HTR-8/SVneo (cell line): ENCODE results near the gene NSF.
A peak's percentile ranks its signal among the peaks of the same experiment; 100 is the strongest.
"Not testable (repeated sequence)": the region's sequence is repeated elsewhere in the genome, so short reads cannot be mapped to it uniquely, and the experiment has no call there.

Experiments
- DNase-seq: peaks from one replicate; pipeline ENCODE4 v3.0.0; 2011; ENCODE audit warnings: low spot score, mixed read lengths; ENCODE audit not compliant: insufficient read length
- FAIRE-seq: peaks from 2 replicates; lab custom pipeline; 2011; peaks lifted over from hg19 to GRCh38; lab: Jason Lieb, UNC

The NSF gene

DNA sequence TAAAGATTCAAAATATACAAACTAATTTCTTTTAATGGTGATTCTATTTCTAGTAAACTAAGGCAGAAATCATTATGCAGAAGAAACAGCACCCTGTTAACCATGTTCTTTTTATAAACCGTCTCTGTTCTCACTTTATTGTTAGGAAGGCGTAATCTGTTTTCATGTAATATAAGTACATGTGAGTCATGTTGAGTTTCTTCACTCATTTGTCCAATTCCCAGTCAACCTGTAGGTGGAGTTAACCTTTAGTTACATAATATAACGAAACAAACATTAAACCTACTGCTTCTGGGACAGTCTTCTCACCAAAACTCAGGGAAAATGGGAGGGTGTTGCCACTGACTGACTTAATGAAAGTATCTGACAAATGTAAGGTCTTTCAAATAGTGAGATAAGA is 101.7 kb downstream of the NSF start:
- DNase-seq, FAIRE-seq: not testable (repeated sequence)

DNA sequence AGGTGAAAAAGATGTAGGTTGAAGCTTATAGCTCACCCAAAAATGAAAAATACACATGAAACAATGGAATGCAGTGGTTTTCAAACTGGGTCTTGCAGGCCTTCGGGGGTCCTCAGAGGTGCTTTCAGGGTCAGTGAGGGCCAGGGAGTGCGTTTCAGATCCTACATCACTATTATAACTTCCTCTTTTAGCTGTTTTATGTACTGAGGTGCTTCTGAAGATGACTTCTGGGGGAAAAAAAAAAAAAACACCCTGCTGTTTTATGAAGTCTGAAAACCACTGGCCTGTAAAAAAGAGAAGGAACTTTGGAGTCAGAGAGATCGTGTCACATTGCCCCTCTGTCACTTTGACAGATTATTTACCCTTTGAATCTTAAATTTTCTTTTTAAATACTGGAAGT is 102.8 kb downstream of the NSF start:
- DNase-seq, FAIRE-seq: not testable (repeated sequence)

DNA sequence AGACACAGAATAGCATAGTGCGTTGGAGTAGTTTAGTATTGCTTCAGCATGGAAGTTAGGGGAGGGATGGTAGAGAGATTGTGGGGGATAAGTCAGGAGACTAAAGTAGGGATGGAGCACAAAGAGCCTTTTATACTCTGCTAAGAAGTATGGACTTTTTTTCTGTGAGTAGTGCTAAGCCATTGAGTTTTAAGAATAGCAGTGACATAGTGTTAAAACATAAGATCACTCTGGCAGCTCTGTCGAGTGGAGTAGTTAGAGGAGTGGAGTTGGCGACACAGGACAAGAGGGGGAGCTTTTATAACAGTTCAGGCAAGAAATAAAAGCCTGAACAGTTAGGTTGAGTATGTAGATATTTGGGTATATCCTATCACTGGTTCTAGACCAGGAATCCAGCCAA is 106.1 kb downstream of the NSF start:
- FAIRE-seq, DNase-seq: not testable (repeated sequence)

DNA sequence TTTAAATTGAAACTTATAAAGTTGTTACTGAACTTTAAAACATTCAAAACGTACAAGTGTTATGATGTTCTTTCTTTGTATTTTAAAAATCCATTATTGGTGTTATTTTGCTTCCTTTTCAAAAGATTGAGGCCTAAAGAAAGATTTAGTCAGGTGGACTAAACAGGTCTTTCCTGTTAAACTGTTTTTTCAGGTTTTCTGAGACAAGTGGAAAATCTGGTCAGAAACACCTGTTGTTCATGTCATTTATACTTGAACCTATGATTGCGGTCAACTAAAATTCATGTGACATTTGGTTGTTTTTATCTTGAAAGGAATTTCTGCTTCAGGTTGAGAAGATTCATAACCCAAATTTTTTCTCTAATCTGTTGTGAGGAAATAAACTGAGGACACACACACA is 108.5 kb downstream of the NSF start:
- FAIRE-seq, result not testable (repeated sequence)

DNA sequence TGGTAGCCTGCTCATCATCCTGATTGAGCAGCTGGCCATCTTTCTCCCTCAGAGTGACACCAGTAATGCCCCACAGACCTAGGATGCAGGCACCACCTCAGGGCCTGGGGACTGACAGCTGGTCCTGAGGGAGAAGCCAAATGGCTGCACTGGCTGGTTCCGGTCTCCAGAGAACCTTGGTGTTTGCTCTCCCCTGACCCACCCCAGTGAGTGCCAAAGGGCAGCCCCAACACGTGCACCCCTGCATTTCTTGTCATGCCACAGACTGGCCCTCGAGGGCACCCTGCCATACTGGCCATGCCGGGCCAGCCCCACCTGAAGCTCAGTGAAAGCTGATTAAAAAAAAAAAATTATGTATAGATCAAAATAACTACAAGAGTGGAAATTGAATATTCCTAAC is 127.5 kb downstream of the NSF start:
- no peak for FAIRE-seq

More for the DNA sequence above, 108.5 kb downstream of the NSF start:
- DNase-seq, result not testable (repeated sequence)

DNA sequence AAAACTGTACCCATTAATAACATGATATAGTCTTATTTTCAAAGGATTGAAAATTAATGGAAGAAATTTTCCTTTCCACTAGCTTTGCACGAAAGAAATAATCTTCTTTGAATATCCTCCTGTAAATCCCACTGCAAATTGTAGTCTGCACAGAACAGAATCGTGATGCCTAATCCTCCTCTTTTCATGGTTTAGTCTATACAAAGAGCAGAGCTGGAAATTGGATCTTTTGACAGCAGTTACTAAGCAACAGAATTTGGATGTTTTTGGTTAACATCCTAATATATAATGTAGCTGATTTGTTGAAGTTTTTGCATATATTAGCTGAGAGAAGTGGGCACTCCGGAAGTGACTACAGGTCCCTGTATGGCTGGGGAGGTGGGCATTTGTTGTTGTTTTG is 129.4 kb downstream of the NSF start:
- FAIRE-seq (no peak), DNase-seq (no peak)

More for the DNA sequence above, 127.5 kb downstream of the NSF start:
- no peak for DNase-seq

DNA sequence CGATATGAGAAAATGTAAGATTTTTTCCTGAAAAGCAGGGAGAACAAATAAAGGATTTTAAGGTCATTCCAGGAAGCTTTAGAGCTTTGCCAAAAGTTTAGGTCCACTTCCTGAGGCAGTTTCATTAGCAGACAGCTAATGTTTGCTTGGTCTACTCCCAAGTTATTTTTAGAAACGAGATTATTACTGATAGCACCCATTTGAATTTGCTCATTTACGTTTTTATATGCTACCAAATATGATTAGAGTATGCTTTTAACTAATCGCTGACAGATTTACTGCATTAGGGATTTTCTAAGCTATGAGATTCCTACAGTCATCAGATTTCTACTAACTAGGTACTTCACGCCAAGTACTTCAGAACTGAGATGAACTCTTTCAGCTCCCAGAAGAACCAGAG is 129.9 kb downstream of the NSF start:
- FAIRE-seq, result no peak
- no peak for DNase-seq

DNA sequence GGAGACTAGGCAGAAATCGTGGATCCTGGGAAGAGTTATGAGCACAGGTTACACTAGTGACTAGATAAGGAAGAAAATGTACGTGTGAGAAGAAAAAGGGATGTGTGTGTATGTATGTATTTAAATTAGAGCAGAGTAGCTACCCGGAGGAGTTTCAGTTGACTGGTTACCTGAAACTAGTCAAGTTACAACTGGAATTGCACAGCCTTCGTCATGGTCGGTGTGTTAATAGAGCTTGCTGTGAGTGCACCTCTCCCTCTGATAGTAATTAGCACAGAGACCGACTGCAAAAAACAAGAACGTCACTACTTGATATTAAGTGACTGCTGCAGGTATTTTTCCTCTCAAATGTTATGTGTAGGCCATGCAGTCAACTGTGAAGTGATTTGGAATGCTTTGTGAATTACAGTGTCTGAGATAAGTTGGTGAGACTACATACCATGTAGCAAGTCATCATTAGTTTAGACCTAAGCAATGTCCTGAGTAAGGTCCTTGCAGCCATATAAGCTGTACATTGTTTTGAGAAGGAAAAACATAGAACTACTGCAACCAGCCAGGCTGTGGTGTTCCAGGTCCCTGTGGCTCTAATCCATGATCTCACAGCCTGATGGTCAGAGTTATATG is 132.3 kb downstream of the NSF start:
- peak; percentile 38 for FAIRE-seq
- no peak for DNase-seq

DNA sequence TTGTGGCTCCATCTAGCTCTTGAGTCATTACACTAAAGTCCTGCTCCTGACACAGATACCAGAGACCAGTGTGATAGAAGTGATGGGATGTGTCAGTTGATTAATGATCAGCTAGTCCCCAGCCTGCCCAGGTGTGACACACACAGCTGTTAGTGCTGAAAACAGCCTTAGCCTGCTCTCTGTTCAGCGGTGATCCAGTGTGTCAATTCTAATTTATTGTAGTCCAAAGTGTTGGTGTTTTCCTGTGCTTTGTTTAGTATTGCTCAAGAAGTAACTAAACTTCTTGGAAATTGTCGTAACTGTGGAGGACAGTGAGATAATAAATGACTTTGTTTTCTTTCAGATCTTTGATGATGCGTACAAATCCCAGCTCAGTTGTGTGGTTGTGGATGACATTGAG is 135.7 kb downstream of the NSF start:
- DNase-seq (no peak), FAIRE-seq (peak; percentile 77)

DNA sequence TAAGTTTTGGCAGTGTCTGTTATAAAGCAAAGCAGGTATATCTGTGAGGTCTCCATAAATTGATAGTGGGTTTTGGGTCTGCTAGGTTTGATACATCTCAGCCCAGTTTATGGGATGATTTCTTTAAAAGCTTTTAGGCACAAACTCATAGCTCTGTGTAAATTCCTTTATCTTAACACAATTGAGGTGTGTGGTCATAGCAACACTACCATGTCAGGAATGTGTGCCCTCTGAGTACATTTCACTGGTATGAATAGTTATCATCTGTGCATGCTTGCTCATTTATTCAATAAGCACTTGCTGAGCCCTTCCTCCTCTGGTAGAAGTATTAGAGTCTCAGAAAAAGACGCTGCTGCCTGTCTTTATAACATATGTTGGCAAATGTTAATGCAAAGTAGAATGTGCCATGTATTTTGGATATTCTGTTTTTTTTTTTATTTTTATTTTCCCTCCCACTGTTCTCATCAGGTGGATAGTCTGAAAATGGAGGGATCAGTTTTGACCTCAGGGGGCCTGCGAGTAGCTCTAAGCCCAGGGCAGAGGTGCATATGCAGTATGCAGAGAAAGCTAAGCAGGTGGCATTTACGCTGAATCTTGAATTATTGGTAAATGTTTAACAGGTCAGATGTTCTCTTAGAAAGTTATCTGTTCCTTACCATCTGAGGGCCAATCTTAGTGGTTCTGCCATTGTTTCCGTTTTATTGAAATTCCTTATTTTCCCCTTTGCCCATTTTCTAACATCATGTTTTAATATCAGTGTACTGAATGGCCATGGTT is 137.3 kb downstream of the NSF start:
- FAIRE-seq, result peak; percentile 89
- peak; percentile 37 for DNase-seq

DNA sequence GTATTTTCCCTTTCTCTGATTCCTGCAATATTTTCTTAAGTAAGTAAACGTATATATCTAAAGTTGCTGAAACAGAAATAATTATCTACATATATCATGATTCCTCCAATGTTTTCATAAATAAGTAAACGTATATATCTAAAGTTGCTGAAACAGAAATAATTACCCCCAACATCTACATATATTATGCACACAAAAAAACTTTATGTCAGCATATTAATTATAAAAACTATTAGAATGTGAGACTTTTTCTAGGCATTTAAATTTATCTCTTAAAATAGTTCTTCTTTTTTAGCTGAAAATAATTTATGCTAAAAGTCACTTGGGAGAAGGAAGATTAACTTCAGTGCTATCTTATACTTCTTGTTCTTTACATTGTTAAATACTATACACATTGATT is 139.6 kb downstream of the NSF start:
- no peak for DNase-seq
- no peak for FAIRE-seq

DNA sequence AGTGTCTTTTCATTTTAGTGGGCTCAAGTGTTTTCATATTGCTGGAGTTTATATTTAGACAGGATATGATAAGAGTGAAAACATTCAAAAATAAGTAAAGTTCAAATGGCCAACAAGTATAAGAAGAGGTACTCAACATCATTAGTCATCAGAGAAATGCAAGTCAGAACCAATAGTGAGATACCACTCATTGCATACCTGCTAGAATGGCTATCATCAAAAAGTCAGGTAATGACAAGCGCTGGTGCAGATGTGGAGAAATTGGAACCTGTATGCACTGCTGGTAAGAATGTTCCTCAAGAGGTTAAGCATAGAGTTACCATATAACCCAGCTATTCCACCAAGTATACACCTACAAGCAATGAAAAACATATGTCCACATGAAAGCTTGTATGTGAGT is 140.2 kb downstream of the NSF start:
- DNase-seq (no peak), FAIRE-seq (no peak)

DNA sequence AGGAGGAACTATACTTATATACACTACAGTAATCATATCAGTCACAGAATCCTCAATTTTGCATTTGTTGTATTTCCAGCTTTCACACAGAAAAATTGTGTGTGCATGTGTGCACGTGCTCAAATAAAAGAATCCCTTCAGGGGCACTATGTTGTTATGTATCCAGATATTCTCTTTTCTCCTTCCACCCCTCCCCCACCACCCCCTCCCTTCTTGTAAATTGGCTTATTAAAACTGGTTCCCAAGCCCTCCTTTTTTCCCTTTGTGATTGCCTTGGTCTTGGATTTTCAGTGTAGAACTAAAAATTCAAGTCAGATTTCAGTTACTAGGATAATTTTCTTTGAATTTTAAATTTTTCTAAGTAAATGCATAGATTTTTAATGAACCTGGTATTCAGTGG is 141.7 kb downstream of the NSF start:
- DNase-seq (no peak), FAIRE-seq (no peak)

DNA sequence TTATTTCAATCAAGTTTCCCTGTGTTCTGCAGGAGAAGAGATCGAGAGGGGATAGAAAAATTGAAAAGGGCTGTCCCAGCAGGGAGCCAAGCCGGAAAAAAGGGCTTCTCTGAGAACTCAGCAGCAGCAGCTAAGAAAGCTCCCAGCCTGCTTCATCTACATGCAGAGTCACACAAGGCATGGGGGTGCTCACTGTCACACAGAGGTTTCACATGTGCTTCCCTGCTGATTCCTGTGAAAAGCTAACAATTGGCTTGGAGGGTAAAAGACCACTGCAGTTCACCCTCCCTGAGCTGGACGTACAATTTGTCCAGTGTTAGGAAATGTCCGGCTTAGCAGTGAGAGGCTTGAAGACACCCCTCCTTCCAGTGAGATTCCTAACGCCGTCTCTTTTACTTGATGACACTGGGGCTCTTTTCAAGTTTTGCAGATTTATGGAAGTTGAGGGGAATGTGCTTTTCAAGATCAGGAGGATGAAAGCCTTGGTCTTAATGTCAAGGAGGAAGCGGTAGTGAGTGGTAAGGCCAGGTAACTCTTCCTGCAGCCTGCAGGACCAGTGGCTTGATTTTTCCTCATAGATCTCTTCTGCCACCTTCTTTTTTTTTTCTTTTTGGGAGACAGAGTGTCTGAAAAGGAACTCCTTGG is 142.4 kb downstream of the NSF start:
- DNase-seq (no peak), FAIRE-seq (no peak)

DNA sequence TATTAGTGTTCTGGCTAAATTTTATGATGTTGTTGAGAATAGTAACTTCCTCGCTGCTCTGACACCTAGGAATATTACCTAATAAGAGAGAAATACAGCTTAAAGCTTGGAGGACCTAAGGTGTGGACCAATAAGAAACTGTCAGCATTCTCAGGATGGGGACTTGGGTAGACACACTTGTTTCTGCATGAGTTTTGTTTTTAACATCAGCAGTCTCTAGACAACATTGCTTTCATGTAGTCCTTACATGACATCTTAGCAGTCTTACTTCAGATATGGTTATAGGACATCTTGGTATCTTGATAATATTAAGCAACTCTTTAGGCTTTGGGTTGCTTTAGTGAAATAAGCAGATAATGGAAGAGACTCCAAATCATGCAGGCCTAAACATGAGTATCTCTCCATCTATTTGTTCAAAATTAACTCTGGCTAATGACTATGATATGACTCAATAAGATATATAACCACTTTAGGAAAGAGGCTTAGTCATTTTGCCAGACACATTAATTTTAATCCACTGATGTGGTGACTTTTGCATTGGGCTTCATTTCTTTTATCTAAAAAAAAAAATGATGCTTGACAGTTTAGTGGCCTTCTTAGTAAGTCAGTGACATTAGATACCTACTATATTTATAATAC is 143.5 kb downstream of the NSF start:
- FAIRE-seq, result no peak
- no peak for DNase-seq

DNA sequence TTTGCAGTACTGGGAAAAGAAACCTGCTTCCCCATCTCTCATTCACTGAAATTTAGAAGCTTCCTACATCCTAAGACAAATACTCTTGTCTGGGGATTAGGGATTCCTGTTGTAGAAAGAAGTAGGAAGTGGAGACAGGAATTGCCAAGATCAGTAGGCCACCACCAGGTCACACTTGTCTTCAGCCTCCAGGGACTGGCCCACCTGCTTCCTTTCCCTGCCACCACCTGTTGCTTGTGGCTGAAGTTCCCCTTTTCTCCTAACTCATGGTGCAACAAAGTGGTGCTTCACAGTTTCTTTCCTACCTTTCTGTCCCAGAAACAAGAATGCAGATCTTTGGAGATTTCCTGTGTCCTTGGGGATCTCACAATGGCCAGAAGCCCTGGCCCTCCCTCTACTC is 145.6 kb downstream of the NSF start:
- no peak for FAIRE-seq
- no peak for DNase-seq

DNA sequence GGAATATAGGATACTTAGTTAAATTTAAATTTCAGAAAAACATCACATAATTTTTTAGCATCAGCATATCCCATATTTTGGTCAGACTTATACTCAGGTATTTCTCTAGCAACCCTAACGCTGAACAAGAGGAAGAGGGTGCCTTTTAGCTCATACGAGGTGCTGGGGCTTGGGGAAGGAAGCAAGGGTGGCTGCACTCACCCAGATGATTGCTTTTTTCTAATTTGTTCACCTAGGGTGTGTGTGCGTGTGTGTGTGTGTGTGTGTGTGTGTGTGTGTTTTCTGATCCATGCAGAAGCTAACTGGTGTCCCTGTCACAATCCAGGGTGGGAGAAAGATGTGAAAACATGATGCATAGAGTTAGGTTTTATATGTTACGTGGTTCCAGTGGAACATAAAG is 146.9 kb downstream of the NSF start:
- FAIRE-seq (no peak), DNase-seq (no peak)

DNA sequence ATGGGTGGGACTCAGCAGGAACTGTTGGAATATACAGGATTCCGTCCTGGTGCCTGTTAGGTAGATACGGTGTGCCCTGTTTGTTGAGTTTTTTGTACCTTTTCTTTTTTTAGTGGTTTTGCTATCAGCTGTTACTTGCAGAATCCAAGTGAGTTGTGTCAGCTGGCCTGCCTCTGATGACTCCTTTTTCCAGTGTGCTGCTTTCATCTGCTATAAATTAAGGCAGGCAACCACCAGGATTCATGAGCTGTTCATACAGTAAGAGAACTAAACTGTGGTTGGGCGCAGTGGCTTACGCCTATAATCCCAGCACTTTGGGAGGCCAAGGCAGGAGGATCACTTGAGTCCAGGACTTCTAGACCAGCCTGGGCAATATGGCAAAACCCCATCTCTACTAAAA is 148.1 kb downstream of the NSF start:
- DNase-seq, result no peak
- no peak for FAIRE-seq

DNA sequence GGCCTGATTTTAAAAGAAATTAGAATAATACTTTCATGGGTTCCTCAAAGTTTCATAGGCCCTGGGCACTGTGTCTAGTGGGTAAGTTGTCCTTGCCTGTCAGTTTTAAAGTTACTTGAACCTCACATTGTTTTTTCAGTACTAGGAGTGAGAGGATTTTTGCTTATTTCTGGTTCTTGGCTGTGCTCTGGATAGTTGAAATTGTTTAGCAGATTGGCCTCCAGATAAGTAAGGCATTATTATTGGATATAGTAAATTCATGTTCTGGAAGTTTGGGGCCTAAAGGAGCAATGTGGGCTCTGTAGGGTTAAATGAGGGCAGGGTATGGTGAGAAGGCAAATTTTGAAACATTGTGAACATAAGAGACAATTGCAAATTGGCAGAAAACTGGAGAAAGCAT is 149.5 kb downstream of the NSF start:
- no peak for DNase-seq
- no peak for FAIRE-seq

DNA sequence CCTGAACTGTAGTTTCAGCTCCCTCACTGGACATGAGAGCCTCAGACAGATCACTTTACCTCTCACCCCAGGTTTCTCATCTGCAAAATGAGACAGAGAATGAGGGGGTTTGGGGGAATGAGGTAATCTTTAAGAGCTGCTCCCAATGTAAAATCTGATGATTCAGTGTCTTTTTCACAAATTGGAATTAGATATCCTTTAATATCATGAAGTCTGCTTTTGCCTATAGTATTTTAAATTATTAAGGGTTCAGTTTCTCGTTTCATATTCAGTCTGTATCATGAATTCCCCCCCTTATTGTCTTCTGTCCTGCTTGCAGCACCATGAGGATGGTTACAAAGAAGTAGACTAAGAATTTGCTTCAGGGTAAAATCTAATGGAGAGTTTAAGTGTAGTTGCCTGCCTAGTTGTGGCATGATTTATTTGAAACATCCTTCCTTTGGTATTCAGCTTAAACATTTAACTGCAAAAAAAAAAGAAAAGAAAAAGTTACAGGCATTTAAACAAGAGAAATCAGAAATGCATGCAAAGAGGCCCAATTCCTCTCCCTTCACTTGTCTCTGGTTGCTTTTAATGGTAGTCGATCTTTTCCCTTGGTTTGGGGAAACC is 150.8 kb downstream of the NSF start:
- no peak for FAIRE-seq
- DNase-seq, result no peak
